ENCODE data around the gene PTGES3L. TPM values are rescaled to one million over a fixed set of nuclear protein-coding genes. Genes with fewer than 3 reads are reported as not detected.

The PTGES3L gene
- total and polyA plus RNA-seq, 2 of the 13 experiments (the other 11 are each of a cell fraction or from before 2014, with no cell fraction given) = 1.2 to 2.9 TPM

DNA sequence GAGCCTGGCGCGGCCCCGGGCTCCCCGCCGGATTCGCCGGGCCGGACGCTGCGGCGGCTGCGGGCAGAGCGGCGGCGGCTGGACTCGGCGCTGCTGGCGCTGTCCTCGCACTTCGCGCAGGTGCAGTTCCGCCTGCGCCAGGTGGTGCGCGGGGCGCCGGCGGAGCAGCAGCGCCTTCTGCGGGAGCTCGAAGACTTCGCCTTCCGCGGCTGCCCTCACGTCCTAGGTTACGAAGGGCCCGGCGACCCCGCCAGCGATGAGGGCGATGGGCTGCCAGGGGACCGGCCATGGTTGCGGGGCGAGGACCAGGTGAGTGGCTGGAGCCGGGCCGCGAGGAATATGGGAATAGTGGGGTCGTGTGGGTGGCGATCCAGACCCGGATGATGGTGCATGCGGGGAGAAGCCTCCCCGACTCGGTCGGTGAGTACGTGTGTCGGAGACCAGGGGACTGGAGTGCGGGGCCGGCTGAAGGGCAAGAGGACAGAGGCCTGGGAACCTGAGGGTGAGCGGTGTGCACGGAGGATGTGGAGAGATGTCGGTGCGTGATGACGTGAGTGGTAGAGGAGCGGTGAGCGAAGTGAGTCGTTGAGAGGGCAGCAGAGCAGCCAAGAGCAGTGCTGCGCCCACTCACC lies 1.0 kb upstream of the PTGES3L start (continued):
- no peak for TF ChIP-seq FOXJ3 (CRISPR knock-in tag; IDR thresholded peaks at IDR 0.05; ENCODE audit: borderline replicate concordance)
- 0 out of 2 replicates have a peak, but pooled peaks have one; percentile 6 for TF ChIP-seq ZSCAN20 (CRISPR knock-in tag; IDR thresholded peaks at IDR 0.05; ENCODE audit: borderline replicate concordance)
- TF ChIP-seq, protein P1, sequence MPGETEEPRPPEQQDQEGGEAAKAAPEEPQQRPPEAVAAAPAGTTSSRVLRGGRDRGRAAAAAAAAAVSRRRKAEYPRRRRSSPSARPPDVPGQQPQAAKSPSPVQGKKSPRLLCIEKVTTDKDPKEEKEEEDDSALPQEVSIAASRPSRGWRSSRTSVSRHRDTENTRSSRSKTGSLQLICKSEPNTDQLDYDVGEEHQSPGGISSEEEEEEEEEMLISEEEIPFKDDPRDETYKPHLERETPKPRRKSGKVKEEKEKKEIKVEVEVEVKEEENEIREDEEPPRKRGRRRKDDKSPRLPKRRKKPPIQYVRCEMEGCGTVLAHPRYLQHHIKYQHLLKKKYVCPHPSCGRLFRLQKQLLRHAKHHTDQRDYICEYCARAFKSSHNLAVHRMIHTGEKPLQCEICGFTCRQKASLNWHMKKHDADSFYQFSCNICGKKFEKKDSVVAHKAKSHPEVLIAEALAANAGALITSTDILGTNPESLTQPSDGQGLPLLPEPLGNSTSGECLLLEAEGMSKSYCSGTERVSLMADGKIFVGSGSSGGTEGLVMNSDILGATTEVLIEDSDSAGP (CRISPR knock-in tag; IDR thresholded peaks at IDR 0.05; ENCODE audit: borderline replicate concordance) = peak; percentile 86
- no peak for TF ChIP-seq SOX5 (CRISPR knock-in tag; IDR thresholded peaks at IDR 0.05; ENCODE audit: borderline replicate concordance)
- TF ChIP-seq FOSL1 (CRISPR knock-in tag; IDR thresholded peaks at IDR 0.05; ENCODE audit: borderline replicate concordance) = no peak
- TF ChIP-seq, protein P2, sequence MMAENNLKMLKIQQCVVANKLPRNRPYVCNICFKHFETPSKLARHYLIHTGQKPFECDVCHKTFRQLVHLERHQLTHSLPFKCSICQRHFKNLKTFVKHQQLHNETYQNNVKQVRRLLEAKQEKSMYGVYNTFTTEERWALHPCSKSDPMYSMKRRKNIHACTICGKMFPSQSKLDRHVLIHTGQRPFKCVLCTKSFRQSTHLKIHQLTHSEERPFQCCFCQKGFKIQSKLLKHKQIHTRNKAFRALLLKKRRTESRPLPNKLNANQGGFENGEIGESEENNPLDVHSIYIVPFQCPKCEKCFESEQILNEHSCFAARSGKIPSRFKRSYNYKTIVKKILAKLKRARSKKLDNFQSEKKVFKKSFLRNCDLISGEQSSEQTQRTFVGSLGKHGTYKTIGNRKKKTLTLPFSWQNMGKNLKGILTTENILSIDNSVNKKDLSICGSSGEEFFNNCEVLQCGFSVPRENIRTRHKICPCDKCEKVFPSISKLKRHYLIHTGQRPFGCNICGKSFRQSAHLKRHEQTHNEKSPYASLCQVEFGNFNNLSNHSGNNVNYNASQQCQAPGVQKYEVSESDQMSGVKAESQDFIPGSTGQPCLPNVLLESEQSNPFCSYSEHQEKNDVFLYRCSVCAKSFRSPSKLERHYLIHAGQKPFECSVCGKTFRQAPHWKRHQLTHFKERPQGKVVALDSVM (CRISPR knock-in tag; IDR thresholded peaks at IDR 0.05) = peak; percentile 55; the same call in 1 of the 2 replicates
- TF ChIP-seq SRY (CRISPR knock-in tag; IDR thresholded peaks at IDR 0.05) = peak; percentile 99
- no peak; the same call in none of the 2 replicates for TF ChIP-seq ZNF44 (CRISPR knock-in tag; IDR thresholded peaks at IDR 0.05)
- TF ChIP-seq, protein P3, sequence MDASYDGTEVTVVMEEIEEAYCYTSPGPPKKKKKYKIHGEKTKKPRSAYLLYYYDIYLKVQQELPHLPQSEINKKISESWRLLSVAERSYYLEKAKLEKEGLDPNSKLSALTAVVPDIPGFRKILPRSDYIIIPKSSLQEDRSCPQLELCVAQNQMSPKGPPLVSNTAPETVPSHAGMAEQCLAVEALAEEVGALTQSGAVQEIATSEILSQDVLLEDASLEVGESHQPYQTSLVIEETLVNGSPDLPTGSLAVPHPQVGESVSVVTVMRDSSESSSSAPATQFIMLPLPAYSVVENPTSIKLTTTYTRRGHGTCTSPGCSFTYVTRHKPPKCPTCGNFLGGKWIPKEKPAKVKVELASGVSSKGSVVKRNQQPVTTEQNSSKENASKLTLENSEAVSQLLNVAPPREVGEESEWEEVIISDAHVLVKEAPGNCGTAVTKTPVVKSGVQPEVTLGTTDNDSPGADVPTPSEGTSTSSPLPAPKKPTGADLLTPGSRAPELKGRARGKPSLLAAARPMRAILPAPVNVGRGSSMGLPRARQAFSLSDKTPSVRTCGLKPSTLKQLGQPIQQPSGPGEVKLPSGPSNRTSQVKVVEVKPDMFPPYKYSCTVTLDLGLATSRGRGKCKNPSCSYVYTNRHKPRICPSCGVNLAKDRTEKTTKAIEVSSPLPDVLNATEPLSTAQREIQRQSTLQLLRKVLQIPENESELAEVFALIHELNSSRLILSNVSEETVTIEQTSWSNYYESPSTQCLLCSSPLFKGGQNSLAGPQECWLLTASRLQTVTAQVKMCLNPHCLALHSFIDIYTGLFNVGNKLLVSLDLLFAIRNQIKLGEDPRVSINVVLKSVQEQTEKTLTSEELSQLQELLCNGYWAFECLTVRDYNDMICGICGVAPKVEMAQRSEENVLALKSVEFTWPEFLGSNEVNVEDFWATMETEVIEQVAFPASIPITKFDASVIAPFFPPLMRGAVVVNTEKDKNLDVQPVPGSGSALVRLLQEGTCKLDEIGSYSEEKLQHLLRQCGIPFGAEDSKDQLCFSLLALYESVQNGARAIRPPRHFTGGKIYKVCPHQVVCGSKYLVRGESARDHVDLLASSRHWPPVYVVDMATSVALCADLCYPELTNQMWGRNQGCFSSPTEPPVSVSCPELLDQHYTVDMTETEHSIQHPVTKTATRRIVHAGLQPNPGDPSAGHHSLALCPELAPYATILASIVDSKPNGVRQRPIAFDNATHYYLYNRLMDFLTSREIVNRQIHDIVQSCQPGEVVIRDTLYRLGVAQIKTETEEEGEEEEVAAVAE (CRISPR knock-in tag; IDR thresholded peaks at IDR 0.05; ENCODE audit: borderline replicate concordance) = peak; percentile 44; the same call in 1 of the 2 replicates
- no peak for TF ChIP-seq FOXK2 (IDR thresholded peaks at IDR 0.05)
- TF ChIP-seq, protein P4, sequence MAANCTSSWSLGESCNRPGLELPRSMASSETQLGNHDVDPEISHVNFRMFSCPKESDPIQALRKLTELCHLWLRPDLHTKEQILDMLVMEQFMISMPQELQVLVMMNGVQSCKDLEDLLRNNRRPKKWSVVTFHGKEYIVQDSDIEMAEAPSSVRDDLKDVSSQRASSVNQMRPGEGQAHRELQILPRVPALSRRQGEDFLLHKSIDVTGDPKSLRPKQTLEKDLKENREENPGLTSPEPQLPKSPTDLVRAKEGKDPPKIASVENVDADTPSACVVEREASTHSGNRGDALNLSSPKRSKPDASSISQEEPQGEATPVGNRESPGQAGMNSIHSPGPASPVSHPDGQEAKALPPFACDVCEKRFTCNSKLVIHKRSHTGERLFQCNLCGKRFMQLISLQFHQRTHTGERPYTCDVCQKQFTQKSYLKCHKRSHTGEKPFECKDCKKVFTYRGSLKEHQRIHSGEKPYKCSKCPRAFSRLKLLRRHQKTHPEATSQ (CRISPR knock-in tag; IDR thresholded peaks at IDR 0.05; ENCODE audit: borderline replicate concordance) = no peak
- TF ChIP-seq, protein P5, sequence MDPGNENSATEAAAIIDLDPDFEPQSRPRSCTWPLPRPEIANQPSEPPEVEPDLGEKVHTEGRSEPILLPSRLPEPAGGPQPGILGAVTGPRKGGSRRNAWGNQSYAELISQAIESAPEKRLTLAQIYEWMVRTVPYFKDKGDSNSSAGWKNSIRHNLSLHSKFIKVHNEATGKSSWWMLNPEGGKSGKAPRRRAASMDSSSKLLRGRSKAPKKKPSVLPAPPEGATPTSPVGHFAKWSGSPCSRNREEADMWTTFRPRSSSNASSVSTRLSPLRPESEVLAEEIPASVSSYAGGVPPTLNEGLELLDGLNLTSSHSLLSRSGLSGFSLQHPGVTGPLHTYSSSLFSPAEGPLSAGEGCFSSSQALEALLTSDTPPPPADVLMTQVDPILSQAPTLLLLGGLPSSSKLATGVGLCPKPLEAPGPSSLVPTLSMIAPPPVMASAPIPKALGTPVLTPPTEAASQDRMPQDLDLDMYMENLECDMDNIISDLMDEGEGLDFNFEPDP (CRISPR knock-in tag; conservative IDR thresholded peaks at IDR 0.05) = peak; percentile 99
- peak; percentile 77; the same call in 1 of the 2 replicates for TF ChIP-seq ZSCAN31 (CRISPR knock-in tag; IDR thresholded peaks at IDR 0.05; ENCODE audit: low read depth)
- no peak for TF ChIP-seq RFX1 (IDR thresholded peaks at IDR 0.05)
- TF ChIP-seq, protein P6, sequence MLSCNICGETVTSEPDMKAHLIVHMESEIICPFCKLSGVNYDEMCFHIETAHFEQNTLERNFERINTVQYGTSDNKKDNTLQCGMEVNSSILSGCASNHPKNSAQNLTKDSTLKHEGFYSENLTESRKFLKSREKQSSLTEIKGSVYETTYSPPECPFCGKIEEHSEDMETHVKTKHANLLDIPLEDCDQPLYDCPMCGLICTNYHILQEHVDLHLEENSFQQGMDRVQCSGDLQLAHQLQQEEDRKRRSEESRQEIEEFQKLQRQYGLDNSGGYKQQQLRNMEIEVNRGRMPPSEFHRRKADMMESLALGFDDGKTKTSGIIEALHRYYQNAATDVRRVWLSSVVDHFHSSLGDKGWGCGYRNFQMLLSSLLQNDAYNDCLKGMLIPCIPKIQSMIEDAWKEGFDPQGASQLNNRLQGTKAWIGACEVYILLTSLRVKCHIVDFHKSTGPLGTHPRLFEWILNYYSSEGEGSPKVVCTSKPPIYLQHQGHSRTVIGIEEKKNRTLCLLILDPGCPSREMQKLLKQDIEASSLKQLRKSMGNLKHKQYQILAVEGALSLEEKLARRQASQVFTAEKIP (CRISPR knock-in tag; IDR thresholded peaks at IDR 0.05; ENCODE audit: borderline replicate concordance) = no peak
- TF ChIP-seq RFXANK (CRISPR knock-in tag; IDR thresholded peaks at IDR 0.05) = no peak

Data from HepG2 (cell line).